OCI-LY1 (cell line): Measurements from ENCODE around the gene CCAR1.

Experiments
- EZH2 ChIP-seq: fragments of 200-600 bp; sonication (generic), shearing (Covaris generic); IDR thresholded peaks from 2 replicates; pipeline ENCODE4 v1.8.0; 2017; ENCODE audit warnings: borderline replicate concordance, mixed run types, mild to moderate bottlenecking, antibody characterized with exemption, low read length, moderate library complexity, mixed read lengths
- TF ChIP-seq, protein P1 (sequence below): fragments of 200-600 bp; sonication (generic), shearing (Covaris generic); IDR thresholded peaks from 2 replicates; pipeline ENCODE4 v1.5.1; 2017; ENCODE audit warnings: mild to moderate bottlenecking, antibody characterized with exemption, low read length, moderate library complexity, mixed read lengths

DNA sequence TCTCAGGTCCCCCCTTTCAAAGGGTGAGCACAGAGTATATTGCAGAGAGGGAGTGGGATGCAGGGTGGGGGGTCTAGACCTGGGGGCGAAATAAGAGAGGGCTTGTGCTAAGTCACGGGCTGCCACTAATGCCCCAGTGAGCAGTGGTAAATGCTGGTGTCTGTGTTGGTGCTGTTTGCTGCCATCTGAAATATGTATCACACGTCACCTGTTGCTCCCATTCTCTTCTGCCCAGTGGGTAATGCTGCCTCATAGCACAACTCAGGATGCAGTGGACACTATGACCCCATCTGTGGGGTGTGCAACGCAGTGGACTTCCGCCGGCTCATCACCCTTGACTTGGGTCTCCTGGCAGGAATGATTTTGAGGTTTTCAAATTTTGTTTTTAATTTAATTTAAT lies 108.9 kb downstream of the CCAR1 start:
- TF ChIP-seq, protein P1, sequence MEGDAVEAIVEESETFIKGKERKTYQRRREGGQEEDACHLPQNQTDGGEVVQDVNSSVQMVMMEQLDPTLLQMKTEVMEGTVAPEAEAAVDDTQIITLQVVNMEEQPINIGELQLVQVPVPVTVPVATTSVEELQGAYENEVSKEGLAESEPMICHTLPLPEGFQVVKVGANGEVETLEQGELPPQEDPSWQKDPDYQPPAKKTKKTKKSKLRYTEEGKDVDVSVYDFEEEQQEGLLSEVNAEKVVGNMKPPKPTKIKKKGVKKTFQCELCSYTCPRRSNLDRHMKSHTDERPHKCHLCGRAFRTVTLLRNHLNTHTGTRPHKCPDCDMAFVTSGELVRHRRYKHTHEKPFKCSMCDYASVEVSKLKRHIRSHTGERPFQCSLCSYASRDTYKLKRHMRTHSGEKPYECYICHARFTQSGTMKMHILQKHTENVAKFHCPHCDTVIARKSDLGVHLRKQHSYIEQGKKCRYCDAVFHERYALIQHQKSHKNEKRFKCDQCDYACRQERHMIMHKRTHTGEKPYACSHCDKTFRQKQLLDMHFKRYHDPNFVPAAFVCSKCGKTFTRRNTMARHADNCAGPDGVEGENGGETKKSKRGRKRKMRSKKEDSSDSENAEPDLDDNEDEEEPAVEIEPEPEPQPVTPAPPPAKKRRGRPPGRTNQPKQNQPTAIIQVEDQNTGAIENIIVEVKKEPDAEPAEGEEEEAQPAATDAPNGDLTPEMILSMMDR = no peak
- no peak for TF ChIP-seq EZH2
